GM08714 (cell line): Measurements from ENCODE around the gene IFI44L.

Experiments used
- H3K4me3 ChIP-seq: fragments of 200-500 bp; sonication (Bioruptor generic); 2 replicates; pipeline ENCODE4 v1.5.1; 2014; ENCODE audit warnings: mild to moderate bottlenecking, low read length, inconsistent platforms
- ZNF274 ChIP-seq: IDR thresholded peaks from 2 replicates; pipeline ENCODE4 v1.6.1; 2012; ENCODE audit warnings: mild to moderate bottlenecking, low read depth, low read length

IFI44L gene

GRCh38 chr1:78620666-78621065 is 418 bp downstream of the IFI44L start:
- peak overlapping the region; percentile 80 for H3K4me3 ChIP-seq
- no peak for TF ChIP-seq ZNF274

DNA sequence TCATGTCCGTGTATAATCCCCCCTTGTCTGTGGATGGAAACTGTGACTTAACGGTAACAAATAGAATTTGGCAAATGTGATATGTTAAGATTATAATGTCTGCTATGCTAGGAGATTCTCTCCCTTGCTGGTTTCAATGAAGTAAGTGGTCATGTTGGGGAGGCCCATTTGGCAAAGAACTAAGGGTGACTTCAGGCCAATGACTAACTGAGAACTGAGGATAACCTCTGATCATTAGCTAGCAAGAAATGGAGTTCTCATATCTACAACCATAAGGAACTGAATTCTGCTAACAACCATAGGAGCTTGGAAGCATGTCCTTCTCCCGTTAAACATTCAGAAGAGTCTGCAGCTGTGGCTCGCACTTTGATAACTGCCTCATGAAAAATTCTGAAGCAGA is 2.3 kb downstream of the IFI44L start:
- no peak for TF ChIP-seq ZNF274

DNA sequence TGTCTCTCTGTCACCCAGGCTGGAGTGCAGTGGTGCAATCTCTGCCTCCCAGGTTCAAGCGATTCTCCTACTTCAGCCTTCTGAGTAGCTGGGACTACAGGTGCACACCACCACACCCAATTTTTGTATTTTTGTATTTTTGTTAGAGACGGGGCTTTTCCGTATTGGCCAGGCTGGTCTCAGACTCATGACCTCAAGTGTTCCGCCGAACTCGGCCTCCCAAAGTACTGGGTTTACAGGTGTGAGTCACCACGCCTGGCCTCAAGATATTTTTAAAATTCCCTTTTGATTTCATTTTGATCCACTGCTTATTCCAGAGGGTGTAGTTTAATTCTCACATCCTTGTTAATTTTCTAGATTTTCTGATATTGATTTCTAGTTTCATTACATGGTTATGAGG is 3.8 kb downstream of the IFI44L start:
- no peak for TF ChIP-seq ZNF274
- H3K4me3 ChIP-seq = peak overlapping the region; percentile 98

More for the DNA sequence above, 2.3 kb downstream of the IFI44L start:
- peak overlapping the region; percentile 98 for H3K4me3 ChIP-seq

DNA sequence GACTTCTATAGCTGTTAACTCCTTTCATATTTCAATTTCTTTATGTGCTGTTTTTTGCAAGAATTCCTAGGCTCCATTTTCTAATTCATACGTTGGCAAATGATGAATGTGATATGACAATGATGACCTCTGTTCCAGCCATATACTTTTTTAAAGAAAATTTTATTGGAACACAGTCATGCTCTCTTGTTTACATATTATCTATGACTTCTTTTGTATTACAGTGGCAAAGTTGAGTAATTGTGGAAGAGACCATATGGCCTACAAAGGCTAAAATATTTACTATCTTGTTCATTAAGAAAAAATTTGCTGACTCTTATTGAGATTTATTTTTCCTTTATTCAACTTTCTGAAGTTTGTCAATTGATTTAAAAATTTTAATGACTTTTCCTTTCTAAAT is 7.1 kb downstream of the IFI44L start:
- H3K4me3 ChIP-seq = no peak overlapping the region; the same call in 1 of the 2 replicates
- TF ChIP-seq ZNF274 = no peak

- no peak for TF ChIP-seq ZNF274
- H3K4me3 ChIP-seq = no peak overlapping the region
Measured at GRCh38 chr1:78630600-78630999, 10.4 kb downstream of the IFI44L start.

DNA sequence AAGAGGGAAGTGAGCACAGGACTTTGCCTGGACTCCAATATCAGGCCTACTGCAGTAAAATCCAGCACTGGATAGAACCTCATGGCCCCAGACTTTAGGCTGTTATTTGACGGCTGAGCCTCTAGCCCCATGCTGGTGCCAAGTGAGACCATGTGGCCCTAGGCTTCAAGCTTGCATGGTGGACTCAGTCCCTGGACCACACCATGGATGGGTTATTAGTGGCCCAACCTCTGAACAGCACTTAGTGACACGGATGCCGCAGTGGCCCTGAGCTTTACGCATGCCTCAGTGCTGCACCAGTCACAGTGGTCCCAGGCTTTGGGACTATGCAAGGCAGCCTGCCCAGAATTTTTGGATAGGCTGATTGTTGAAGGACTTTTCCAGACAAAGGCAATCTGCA is 13.0 kb downstream of the IFI44L start:
- TF ChIP-seq ZNF274 = no peak
- no peak overlapping the region for H3K4me3 ChIP-seq

- TF ChIP-seq ZNF274 = no peak
- H3K4me3 ChIP-seq = no peak overlapping the region
Measured at GRCh38 chr1:78640462-78640861, 20.2 kb downstream of the IFI44L start.

DNA sequence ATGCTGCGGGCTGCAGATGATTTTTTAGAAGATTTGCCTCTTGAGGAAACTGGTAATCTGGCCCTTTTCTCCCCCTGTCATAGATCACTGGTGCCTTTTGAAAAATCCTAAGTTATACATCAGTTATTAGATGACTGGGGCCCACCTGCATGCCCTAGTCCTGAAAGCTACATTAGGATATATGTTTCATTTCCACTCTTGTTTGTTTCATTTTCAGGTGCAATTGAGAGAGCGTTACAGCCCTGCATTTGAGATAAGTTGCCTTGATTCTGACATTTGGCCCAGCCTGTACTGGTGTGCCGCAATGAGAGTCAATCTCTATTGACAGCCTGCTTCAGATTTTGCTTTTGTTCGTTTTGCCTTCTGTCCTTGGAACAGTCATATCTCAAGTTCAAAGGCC is 21.3 kb downstream of the IFI44L start:
- TF ChIP-seq ZNF274 = no peak
- H3K4me3 ChIP-seq = no peak overlapping the region

GRCh38 chr1:78645723-78646122 is 25.5 kb downstream of the IFI44L start:
- no peak for TF ChIP-seq ZNF274
- H3K4me3 ChIP-seq = no peak overlapping the region

DNA sequence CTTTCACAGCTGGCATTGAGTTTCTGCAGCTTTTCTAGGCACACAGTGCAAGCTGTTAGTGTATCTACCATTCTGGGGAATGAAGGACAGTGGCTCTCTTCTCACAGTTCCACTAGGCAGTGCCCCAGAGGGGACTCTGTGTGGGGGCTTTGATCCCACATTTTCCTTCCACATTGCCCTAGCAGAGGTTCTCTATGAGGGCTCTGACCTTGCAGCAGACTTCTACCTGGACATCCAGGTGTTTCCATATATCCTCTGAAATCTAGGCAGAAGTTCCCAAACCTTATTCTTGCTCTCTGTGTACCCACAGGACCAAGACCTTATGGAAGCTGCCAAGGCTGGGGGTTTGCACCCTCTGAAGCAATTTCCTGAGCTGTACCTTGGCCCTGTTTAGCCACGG is 27.0 kb downstream of the IFI44L start:
- TF ChIP-seq ZNF274 = no peak
- no peak overlapping the region for H3K4me3 ChIP-seq

DNA sequence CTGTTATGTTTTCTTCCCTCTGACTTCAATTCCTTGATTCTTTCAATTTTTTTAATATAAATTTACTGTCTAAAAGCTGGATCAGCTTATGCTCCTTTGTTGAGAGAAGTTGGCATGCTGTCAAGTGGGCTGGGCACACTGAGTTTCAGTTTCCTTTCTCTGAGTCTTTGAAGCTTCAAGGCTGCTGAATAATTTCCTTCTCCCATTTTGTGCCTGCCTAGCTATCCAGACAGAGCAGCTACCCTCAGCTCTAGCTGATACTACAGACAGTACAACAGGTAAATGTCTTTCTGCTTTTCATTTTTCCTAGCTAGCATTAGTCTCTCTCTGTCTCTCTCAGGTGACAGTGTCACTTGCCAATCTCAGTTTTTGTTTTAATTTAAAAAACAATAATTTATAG is 29.4 kb downstream of the IFI44L start, which contains the start of gene IFI44:
Gene IFI44, plus strand, starts transcription at position 204 of the 400 bp plus-strand sequence. CDS start 365 bp downstream, outside the sequence.
- no peak for TF ChIP-seq ZNF274
- H3K4me3 ChIP-seq = peak within 1 kb of the TSS; percentile 98

DNA sequence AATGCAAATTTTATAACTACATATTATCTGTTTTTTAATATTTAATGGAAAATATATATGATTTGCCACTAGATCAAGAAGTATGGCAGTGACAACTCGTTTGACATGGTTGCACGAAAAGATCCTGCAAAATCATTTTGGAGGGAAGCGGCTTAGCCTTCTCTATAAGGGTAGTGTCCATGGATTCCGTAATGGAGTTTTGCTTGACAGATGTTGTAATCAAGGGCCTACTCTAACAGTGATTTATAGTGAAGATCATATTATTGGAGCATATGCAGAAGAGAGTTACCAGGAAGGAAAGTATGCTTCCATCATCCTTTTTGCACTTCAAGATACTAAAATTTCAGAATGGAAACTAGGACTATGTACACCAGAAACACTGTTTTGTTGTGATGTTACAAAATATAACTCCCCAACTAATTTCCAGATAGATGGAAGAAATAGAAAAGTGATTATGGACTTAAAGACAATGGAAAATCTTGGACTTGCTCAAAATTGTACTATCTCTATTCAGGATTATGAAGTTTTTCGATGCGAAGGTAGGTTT is 29.9 kb downstream of the IFI44L start:
- peak overlapping the region; percentile 98 for H3K4me3 ChIP-seq
- TF ChIP-seq ZNF274 = no peak

- peak overlapping the region; percentile 98 for H3K4me3 ChIP-seq
Measured at GRCh38 chr1:78651241-78651640, 31.0 kb downstream of the IFI44L start.

GRCh38 chr1:78652019-78652560 is 31.8 kb downstream of the IFI44L start:
- TF ChIP-seq ZNF274 = no peak

More at GRCh38 chr1:78651241-78651640, 31.0 kb downstream of the IFI44L start:
- TF ChIP-seq ZNF274 = no peak

DNA sequence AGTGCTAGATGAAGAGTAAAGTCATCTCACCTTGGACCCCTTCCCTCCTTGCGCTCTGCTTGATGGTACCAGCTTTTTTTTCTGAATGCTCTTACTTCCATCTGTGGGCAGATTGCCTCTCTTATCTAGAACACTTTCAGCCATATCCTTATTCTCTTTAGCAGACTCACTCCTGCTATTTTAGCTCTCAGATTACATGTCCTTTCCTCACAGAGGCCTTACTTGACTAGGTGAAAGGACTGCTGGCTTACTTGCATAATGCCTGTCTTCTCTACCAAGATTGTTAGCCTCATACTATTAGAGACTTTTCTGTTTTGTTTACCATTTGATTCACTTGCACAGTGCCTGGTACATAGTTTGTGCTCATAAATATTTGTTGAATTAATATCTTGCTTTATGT is 38.7 kb downstream of the IFI44L start:
- no peak for TF ChIP-seq ZNF274
- no peak overlapping the region for H3K4me3 ChIP-seq

More at GRCh38 chr1:78652019-78652560, 31.8 kb downstream of the IFI44L start:
- peak overlapping the region; percentile 98 for H3K4me3 ChIP-seq

DNA sequence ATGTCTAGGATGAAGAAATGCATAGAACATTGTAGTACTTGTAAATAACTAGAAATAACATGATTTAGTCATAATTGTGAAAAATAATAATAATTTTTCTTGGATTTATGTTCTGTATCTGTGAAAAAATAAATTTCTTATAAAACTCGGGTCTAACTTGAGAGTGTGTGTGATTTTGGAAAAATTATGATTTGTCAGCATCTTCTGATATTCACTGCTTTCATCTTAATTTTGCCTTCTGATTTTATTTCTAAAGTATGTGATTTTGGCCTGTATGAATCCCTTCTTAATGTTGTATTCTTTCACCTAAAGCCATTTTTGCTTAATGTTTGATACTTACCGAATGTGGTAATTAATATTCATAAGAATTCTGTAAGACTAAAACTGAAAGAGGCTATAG is 43.7 kb downstream of the IFI44L start:
- no peak overlapping the region for H3K4me3 ChIP-seq
- TF ChIP-seq ZNF274 = no peak
